DMS153 treated with DMSO at 0.1 percent for 48 hours (cell line): ENCODE data around the gene GPALPP1.
"Not testable (repeated sequence)": the region's sequence is repeated elsewhere in the genome, so short reads cannot be mapped to it uniquely, and the experiment has no call there.

ENCODE experiments used
- DNase-seq: peaks from one replicate; lab custom pipeline; 2025; ENCODE audit not compliant: unreplicated experiment; lab: John Stamatoyannopoulos, UW

GPALPP1 gene

DNA sequence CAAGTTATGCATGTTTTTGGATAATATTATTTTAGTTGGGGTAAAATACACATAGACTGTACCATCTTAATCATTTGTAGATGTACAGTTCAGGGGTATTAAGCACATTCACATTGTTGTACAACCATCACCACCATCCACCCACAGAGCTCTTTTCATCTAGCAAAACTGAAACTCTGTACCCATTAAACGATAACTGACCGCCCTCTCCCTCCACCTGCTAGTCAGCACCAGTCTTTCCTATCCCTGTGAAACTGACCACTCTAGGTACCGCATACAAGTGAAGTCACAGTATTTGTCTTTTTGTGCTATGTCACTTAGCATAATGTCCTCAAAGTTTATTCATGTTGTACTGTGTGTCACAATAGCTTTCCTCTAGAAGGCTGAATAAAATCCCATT is 70.7 kb downstream of the GPALPP1 start:
- no peak for DNase-seq

- DNase-seq = no peak
These were observed 74.0 kb downstream of the GPALPP1 start for GRCh38 chr13:45063261-45063860.

GRCh38 chr13:45063889-45064288 is 74.6 kb downstream of the GPALPP1 start:
- not testable (repeated sequence) for DNase-seq

GRCh38 chr13:45064889-45065288 is 75.6 kb downstream of the GPALPP1 start:
- DNase-seq = no peak

DNA sequence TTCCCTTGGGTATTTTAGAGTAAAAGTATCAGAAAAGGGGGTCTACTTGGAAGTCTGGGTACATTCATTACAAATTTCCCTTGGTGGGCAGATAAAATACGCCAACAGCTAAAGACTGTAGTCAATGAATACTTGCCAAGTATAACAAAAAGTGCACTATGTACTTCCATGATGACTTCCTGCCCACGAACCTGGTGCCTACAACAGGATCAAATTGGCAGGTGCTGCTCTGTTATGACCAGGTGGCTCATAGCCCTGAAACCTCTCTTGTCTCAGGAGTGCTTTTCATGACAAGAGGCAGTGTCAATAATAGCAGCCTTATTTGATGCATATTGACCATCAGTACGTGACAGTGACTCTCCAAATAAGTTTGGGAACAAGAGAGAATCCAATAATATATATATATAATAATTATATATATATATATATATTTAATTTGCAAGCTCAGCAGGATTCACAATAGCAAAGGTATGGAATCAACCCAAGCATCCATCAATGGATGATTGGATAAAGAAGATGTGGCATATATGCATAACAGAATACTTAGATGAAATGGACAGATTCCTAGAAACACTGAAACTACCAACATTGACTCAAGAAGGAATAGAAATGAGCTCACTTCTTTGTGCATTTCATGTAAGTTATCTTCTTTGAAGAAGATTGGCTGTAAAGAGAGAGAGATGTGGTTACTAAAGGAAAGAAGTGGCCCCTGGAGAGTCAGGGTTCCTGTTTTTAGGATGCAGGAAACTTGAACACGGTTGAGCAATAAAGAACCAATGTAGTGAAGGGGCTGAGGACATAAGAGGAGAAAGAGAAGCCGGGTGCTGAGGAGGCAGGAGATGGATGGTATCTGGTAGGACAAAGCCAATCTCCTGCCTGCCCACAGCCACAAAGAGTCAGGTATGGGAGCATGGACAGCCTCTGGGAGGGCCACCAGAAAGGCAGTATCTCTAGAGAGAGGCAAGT is 79.0 kb downstream of the GPALPP1 start:
- DNase-seq = peak; percentile 75

DNA sequence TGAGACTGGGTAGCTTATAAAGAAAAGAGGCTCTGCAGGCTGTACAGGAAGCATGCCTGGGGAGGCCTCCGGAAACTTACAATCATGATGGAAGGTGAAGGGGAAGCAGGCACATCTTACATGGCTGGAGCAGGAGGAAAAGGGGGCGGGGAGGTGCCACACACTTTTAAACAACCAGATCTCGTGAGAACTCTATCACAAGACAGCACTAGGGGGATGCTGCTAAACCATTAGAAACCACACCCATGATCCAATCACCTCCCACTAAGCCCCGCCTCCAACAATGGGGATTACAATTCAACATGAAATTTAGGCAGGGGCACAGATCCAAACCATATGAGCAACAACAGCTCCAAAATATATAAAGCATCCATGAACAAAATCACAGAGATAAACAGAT is 84.5 kb downstream of the GPALPP1 start:
- DNase-seq = no peak

DNA sequence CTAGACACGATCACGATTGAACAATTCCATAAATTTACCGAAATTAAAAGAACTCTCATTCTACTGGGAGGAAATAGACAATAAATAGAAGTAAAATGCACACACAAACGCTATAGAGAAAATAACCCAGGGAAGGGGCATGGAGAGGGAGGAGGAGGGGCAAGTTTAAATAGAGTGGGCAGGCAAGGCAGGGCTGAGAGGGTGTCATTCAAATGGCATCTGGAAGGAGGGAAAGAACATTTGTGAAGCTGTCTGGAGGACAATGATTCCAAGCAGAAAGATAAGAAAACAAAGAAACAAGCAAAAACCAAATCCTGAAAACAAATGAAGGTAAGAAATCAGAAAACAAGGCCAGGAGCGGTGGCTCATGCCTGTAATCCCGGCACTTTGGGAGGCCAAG is 85.4 kb downstream of the GPALPP1 start:
- DNase-seq = no peak

GRCh38 chr13:45078003-45078402 is 88.7 kb downstream of the GPALPP1 start:
- DNase-seq = no peak
